ENCODE results near the gene DPYSL3. TPM values are rescaled to one million over a fixed set of nuclear protein-coding genes. Genes with fewer than 3 reads are reported as not detected.
A peak's percentile ranks its signal among the peaks of the same experiment; 100 is the strongest.

DPYSL3 gene
- total RNA-seq, 4 donors from 2014 or later = 38.9 to 68.0 (median 50.0) TPM

GRCh38 chr5:147515269-147515668 lies 5.4 kb upstream of the DPYSL3 start:
- DNase-seq (ENCODE audit: low spot score in 2 of 2) = no peak
- Histone ChIP-seq H3K36me3 (no peaks in the 10 kb centered on the region), H3K27ac (no peak overlapping the region), H3K4me1 (peaks cover 0 to 8% (median 0%) of the 10 kb centered on the region in 4 donors), H3K27me3 (no peaks in the 10 kb centered on the region), H3K9me3 (no peaks in the 10 kb centered on the region), H3K4me3 (no peak overlapping the region)
- WGBS, 2 donors = 81 to 83% methylated on average over 7 of the region's 7 CpGs
- TF ChIP-seq POLR2A (IDR thresholded peaks at IDR 0.05) (no peak), EP300 (IDR thresholded peaks at IDR 0.05) (no peak), CTCF (IDR thresholded peaks at IDR 0.05) (no peak)

GRCh38 chr5:147512659-147513379 lies 3.0 kb upstream of the DPYSL3 start:
- no peak for TF ChIP-seq CTCF (IDR thresholded peaks at IDR 0.05)
- no peak for TF ChIP-seq POLR2A (IDR thresholded peaks at IDR 0.05)
- no peak for TF ChIP-seq EP300 (IDR thresholded peaks at IDR 0.05)
- WGBS, 2 donors = 83 to 84% methylated on average over 3 of the region's 3 CpGs
- no peak for DNase-seq (ENCODE audit: low spot score in 2 of 2)
- Histone ChIP-seq H3K36me3 (no peaks in the 10 kb centered on the region), H3K4me1 (peaks cover 0 to 16% (median 5%) of the 10 kb centered on the region in 4 donors), H3K27ac (no peak overlapping the region), H3K27me3 (peaks cover 0 to 4% of the 10 kb centered on the region in 2 donors), H3K4me3 (no peak overlapping the region), H3K9me3 (no peaks in the 10 kb centered on the region)

GRCh38 chr5:147510885-147511284 lies 1.0 kb upstream of the DPYSL3 start:
- 92 to 96% methylated on average over 7 of the region's 7 CpGs for WGBS, 2 donors
- Histone ChIP-seq H3K27me3 (peaks cover 0 to 4% of the 10 kb centered on the region in 2 donors), H3K36me3 (no peaks in the 10 kb centered on the region), H3K4me3 (no peak overlapping the region), H3K27ac (no peak overlapping the region), H3K4me1 (peaks cover 0 to 14% (median 5%) of the 10 kb centered on the region in 4 donors), H3K9me3 (no peaks in the 10 kb centered on the region)
- no peak for DNase-seq (ENCODE audit: low spot score in 2 of 2)
- TF ChIP-seq POLR2A (IDR thresholded peaks at IDR 0.05) (no peak), EP300 (IDR thresholded peaks at IDR 0.05) (no peak), CTCF (IDR thresholded peaks at IDR 0.05) (no peak)

- Histone ChIP-seq H3K27ac (peak overlapping the region; percentile 4 to 80 (median 57)), H3K4me1 (peaks cover 0 to 22% (median 5%) of the 10 kb centered on the region in 4 donors), H3K27me3 (peaks cover 0 to 4% of the 10 kb centered on the region in 2 donors), H3K9me3 (no peaks in the 10 kb centered on the region), H3K36me3 (no peaks in the 10 kb centered on the region), H3K4me3 (peak overlapping the region; percentile 43 to 65 (median 54))
- WGBS, 2 donors = 4 to 5% methylated on average over 34 to 37 of the region's 50 CpGs
- TF ChIP-seq EP300 (IDR thresholded peaks at IDR 0.05) (no peak), POLR2A (IDR thresholded peaks at IDR 0.05) (no peak), CTCF (IDR thresholded peaks at IDR 0.05) (no peak)
- peak in 1 of 2 donors; percentile 25 for DNase-seq (ENCODE audit: low spot score in 2 of 2)
Observed at GRCh38 chr5:147509041-147509709, 693 bp downstream of the DPYSL3 start.

- Histone ChIP-seq H3K9me3 (no peaks in the 10 kb centered on the region), H3K36me3 (no peaks in the 10 kb centered on the region), H3K4me3 (peak overlapping the region; percentile 43 to 65 (median 54)), H3K27me3 (peaks cover 0 to 4% of the 10 kb centered on the region in 2 donors), H3K4me1 (peaks cover 0 to 27% (median 5%) of the 10 kb centered on the region in 4 donors), H3K27ac (peak overlapping the region in 3 of 4 donors; percentile 49 to 80 (median 65))
- WGBS, 2 donors = 24 to 29% methylated on average over 7 of the region's 7 CpGs
- no peak for TF ChIP-seq EP300 (IDR thresholded peaks at IDR 0.05)
- DNase-seq (ENCODE audit: low spot score in 2 of 2) = no peak
Observed at GRCh38 chr5:147508711-147509040, 1.2 kb downstream of the DPYSL3 start.

All from tibial nerve (tissue), 4 donors.